ENCODE results near the gene KRTAP5-7. TPM values are rescaled to one million over a fixed set of nuclear protein-coding genes. Genes with fewer than 3 reads are reported as not detected.

KRTAP5-7 gene
- total and polyA plus RNA-seq, 2 of the 13 experiments (the other 11 are each of a cell fraction or from before 2014, with no cell fraction given) = 0.54 TPM; not detected in 1

- no peak overlapping the region for H3K4me2 ChIP-seq (ENCODE audit: low read depth, low read length)
- TF ChIP-seq ZNF382 (CRISPR knock-in tag; IDR thresholded peaks at IDR 0.05; ENCODE audit: borderline replicate concordance) = no peak
- TF ChIP-seq DDIT3 (CRISPR knock-in tag; IDR thresholded peaks at IDR 0.05) = no peak
- no peak for TF ChIP-seq ZNF496 (CRISPR knock-in tag; IDR thresholded peaks at IDR 0.05; ENCODE audit: insufficient replicate concordance)
- no peak for TF ChIP-seq ZBTB49 (CRISPR knock-in tag; IDR thresholded peaks at IDR 0.05; ENCODE audit: borderline replicate concordance)
- TF ChIP-seq MLLT10 (CRISPR knock-in tag; IDR thresholded peaks at IDR 0.05) = no peak
- TF ChIP-seq ZNF580 (CRISPR knock-in tag; IDR thresholded peaks at IDR 0.05; ENCODE audit: borderline replicate concordance, low read depth) = no peak
- no peak for TF ChIP-seq FUBP1 (CRISPR knock-in tag; IDR thresholded peaks at IDR 0.05; ENCODE audit: borderline replicate concordance)
- H3K9me3 ChIP-seq (ENCODE audit: low read length) = no peaks in the 10 kb centered on the region
- in situ Hi-C loops (cut with HindIII; ENCODE audit: extremely low pct_ligation_motif_present, low pct_unique_long_range_greater_than_20kb) (no loop called here), intact Hi-C loops (cut with micrococcal nuclease; ENCODE audit: unreplicated experiment) (no loop called here)
- ChIA-PET CTCF (ENCODE audit: low intra/inter-chr PET ratio, low total read pairs) (no interaction called here), POLR2A (no interaction called here)
- no TSS peak for BruUV-seq (replicated peaks)
- no peak overlapping the region for H3K27ac ChIP-seq (ENCODE audit: extremely low read length, insufficient read depth, low read length)
- ATAC-seq (no peak), DNase-seq (ENCODE audit: low spot score) (no peak), FAIRE-seq (no peak)
- no peak overlapping the region for H2AFZ ChIP-seq (ENCODE audit: low read length)
- H3K4me3 ChIP-seq (replicated peaks in 1 of 3; ENCODE audit: insufficient read depth in 1 of 3, low read depth in 2 of 3, low read length in 3 of 3) = no peak overlapping the region
- H3K9ac ChIP-seq (ENCODE audit: insufficient read depth, low read depth, low read length) = no peak overlapping the region
- H4K20me1 ChIP-seq (ENCODE audit: insufficient read depth, low read length) = no peaks in the 10 kb centered on the region
- no peaks in the 10 kb centered on the region for H3K4me1 ChIP-seq (ENCODE audit: insufficient read depth, low read length)
- H3K27me3 ChIP-seq (ENCODE audit: control insufficient read depth in 1 of 2, insufficient read depth in 2 of 2, low read length in 2 of 2) = no peaks in the 10 kb centered on the region
- H3K36me3 ChIP-seq (replicated peaks in 1 of 2; ENCODE audit: control insufficient read depth in 1 of 2, insufficient read depth in 2 of 2, low read length in 2 of 2) = peaks cover 3 to 10% of the 10 kb centered on the region in 2 experiments; a peak in 3 of 5 replicates
- H3K79me2 ChIP-seq (ENCODE audit: insufficient read depth, low read length) = no peaks in the 10 kb centered on the region
- WGBS (ENCODE audit: low lambda C conversion rate) = 91% methylated on average over 2 of the region's 2 CpGs
These were observed 22.1 kb upstream of the KRTAP5-7 start for GRCh38 chr11:71505001-71505400.
